ENCODE data around the gene QPRT.
"Not testable (repeated sequence)": the region's sequence is repeated elsewhere in the genome, so short reads cannot be mapped to it uniquely, and the experiment has no call there.

The QPRT gene

GRCh38 chr16:29694384-29695195 lies 15.6 kb downstream of the QPRT start:
- no peak for DNase-seq

- DNase-seq, result not testable (repeated sequence)
Observed at GRCh38 chr16:29695675-29696074, 16.7 kb downstream of the QPRT start.

DNA sequence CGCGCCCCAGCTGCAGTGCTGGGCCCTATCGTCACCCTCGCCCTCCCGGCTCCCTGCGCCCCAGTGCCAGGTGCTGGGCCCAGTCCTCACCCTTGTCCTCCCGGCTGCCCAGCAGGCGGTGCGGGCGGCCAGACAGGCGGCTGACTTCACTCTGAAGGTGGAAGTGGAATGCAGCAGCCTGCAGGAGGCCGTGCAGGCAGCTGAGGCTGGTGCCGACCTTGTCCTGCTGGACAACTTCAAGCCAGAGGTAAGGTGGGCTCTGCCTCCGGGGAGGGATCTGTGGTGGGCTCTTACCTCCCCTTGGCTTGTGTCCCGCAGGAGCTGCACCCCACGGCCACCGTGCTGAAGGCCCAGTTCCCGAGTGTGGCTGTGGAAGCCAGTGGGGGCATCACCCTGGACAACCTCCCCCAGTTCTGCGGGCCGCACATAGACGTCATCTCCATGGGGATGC lies 17.9 kb downstream of the QPRT start:
- no peak for DNase-seq

- DNase-seq, result no peak
Observed at GRCh38 chr16:29697391-29697790, 18.4 kb downstream of the QPRT start.

- no peak for DNase-seq
Observed at GRCh38 chr16:29698042-29698441, 19.1 kb downstream of the QPRT start.

DNA sequence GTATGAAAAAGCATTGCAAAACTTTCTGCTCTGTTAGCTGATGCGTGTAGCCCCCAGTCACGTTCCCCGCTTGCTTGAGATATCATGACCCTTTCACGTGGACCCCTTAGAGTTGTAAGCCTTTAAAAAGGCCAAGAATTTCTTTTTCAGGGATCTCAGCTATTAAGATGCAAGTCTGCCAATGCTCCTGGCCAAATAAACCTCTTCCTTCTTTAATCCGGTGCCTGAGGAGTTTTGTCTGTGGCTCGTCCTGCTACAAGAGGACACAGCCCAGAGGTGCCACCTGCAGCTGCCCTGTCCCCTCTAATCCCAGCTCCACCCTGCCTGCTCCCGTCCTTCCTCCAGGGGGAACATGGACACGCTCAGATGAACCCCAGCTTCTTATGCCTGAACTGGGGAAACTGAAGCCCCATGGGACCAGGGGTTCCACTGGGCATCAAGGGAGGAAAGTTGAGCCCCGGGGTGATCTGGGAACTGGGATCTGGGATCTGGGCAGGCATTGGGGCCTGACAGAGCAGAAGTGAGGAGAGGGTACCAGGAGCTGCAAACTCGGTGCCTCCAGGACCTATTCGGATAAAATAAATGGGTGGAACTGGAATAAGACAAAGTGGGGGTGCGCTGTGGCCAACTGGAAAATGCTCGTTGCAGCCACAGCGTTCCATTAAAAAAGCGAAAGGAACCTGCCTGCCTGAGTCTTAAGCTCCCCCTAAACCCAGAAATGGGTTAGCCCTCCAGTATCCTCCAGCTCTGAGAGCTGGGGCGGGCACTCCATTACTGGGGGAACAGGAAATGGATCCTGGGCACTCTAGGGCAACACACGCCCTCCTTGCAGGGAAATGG lies 19.7 kb downstream of the QPRT start:
- no peak for DNase-seq

DNA sequence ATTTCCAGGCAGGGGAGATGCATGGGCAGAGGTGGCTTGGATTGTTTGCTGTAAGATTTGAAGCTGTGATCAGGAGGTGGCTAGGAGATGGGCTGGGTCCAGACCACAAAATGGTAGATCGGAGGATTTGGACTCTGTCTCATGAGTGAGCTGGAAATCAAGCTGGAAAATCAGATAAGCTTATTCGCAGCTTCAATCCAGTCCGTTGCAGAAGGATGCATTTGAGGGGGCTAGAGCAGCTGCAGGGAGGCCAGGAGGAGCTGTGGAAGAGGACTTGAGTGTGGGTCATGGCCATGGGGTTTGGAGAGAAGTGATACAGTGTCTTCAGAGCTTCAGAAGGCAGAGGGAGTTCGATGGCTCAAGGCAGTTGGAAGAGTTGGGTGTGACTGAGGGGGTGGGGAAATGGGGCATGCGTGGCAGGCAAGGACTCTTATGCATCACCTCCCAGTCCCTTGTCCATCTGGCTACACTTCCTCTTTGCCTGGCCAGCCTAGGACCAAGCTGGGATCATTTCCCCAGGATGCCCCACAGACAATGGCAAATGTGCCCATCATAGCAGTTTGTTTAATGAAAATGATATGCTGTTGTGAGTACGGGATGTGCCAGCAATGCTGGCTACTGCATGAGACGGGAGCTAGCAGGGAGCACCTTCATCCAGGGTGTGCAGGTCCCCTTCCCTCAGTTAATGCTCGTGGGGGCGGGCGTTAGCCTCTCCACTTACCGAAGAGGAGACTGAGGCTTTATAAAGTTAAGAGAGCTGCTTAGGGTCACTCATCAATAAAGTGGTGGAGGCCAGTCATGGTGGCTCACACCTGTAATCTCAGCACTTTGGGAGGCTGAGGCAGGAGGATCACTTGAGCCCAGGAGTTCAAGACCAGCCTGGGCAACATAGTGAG lies 20.6 kb downstream of the QPRT start:
- no peak for DNase-seq

GRCh38 chr16:29700253-29700987 lies 21.4 kb downstream of the QPRT start:
- peak; percentile 44 for DNase-seq

- DNase-seq, result no peak
Observed at GRCh38 chr16:29701214-29701555, 22.2 kb downstream of the QPRT start.

DNA sequence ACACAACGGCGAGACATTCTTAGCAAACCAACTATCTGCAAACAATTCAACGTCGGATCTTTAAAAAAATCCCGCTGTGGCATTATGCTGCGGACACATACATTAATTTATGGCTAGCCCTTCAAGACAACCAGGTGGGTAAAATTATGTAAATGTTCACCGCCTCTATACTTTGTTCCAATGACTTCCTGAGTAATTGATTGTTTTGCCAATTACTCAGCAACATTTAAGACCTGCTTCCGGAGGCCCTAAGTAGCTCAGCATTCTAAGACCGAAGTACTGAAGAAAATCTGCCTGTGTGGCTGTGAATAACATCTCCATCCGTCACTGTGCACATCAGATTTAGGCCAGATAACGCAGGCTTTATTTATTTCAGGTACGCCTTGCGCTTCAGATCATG lies 23.3 kb downstream of the QPRT start:
- no peak for DNase-seq

GRCh38 chr16:29705030-29705429 lies 26.1 kb downstream of the QPRT start:
- no peak for DNase-seq

DNA sequence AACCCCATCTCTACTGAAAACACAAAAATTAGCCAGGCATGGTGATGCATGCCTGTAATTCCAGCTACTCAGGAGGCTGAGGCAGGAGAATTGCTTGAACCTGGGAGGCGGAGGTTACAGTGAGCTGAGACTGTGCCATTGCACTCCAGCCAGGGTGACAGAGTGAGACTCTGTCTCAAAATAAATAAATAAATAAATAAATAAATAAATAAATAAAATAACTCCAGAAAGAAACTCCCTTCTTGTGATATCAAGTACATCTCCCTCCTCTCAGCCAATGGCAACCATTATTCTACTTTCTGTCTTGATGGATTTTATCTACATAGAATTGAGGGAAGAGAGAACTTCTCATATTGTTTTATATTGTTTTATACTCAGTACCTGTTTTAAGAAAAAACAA lies 28.2 kb downstream of the QPRT start:
- DNase-seq, result not testable (repeated sequence)

GRCh38 chr16:29708917-29709600 lies 30.1 kb downstream of the QPRT start:
- DNase-seq, result no peak

GRCh38 chr16:29709657-29710056 lies 30.7 kb downstream of the QPRT start:
- DNase-seq, result not testable (repeated sequence)

GRCh38 chr16:29710227-29711219 lies 31.5 kb downstream of the QPRT start:
- peak; percentile 17 for DNase-seq

DNA sequence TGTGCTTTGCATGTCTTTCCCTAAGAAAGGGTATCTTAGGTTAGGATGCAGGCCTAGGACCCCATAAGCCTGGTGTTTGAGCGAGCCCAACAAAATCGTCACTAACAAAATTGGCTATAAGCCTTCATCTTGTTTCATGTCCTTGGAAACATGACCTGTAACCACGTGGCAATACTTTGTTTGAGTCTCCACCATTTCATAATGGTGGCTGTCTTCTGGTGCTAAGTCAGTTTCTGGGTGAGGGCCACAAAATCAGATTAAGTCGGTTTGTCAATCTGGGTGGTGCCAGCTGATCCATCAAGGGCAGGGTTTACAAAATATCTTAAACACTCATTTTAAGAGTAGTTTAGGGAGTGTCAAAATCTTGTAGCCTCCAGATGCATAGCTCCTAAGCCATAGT lies 33.8 kb downstream of the QPRT start:
- no peak for DNase-seq

DNA sequence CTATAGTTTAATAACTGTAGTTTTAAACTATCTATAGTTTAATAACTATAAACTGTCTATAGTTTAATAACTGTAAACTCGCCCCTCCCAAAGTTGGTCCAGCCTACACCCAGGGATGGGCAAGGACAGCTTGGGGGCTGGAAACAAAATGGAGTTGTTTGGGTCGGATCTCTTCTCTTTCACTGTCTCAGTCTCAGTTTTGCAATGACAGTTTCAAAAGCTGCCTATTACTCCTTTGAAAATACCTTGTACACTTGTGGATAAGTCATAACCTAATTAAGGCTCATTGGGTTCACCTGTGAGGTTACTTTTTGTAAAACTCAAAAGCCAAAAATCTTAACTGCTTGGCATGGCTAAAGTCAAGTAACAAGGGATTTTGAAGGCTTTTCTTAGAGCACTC lies 35.4 kb downstream of the QPRT start:
- no peak for DNase-seq

DNA sequence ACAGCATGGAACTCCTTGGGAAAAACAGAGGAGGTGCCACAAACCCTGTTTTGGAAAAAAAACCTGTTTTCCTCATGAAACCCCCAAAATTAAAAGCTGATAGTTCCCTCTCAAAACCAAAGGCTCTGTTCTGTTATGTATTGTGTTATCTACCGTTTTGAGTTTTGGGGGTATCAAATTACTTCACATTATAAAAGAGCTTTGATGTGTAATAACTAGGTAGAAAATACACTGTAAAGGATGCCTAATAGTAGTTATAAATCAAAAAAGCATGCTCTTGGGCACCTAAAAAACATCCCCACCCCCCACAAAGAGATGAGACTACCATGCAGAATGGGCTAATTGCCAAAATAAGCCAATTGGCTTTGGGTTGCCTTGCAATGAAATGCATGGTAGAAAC lies 36.0 kb downstream of the QPRT start:
- no peak for DNase-seq

DNA sequence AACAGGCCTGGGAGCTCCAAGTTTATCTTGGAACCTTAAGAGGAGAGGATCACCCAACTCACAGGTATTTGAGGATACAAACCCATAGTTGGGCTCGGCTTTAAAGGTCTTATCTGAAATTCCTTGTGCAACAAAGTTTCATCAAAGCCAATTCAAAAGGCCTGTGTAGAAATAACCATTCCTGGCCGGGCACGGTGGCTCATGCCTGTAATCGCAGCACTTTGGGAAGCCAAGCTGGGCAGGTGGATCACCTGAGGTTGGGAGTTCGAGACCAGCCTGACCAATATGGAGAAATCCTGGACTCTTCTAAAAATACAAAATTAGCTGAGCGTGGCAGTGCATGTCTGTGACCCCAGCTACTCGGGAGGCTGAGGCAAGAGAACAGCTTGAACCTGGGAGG lies 38.1 kb downstream of the QPRT start:
- no peak for DNase-seq

DNA sequence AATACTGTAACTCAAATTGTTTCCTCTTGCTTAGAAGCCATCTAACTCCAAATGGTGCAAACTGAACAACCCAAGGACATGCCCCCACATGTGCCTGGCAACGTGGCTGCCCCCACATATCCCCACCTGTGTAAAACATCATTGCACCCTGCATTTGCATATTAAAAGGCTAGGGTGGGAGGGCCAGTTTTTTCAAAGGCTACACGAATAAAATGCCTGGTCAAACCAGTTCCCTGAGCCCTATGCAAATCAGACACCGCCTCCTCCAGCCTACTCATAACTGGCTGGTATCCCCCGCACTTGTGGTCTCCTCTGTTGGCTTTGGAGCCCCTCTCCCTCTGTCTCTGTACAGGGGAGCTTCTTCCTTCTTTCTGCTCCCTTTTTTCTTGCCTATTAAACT lies 40.1 kb downstream of the QPRT start:
- DNase-seq, result no peak

DNA sequence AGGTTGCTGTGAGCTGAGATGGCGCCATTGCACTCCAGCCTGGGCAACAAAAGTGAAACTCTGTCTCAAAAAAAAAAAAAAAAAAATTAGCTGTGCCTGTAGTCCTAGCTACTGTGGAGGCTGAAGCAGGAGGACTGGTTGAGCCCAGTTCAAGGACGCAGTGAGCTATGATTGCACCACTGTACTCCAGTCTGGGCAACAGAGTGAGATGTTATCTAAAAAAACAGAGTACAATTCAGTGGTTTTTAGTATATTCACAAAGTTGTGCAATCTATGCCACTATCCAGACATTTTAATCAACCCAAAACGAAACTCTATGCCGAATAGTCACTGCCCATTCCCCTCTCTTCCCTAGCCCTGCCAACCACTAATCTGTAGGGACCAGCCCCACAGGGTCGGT lies 41.7 kb downstream of the QPRT start:
- no peak for DNase-seq
